ENCODE results near the gene ZNF740.

Gene ZNF740

GRCh38 chr12:53180220-53180930 lies at the start of gene ZNF740, which contains the start of gene CSAD:
Gene ZNF740 (plus strand): TSS chr12:53180722. CDS start chr12:53181984, 1,262 bp downstream.
Gene CSAD (minus strand): TSS chr12:53180925. CDS start chr12:53173470, 7,455 bp downstream.
- no peak for TF ChIP-seq CTCF (IDR thresholded peaks at IDR 0.05; ENCODE audit: low read depth, low read length, missing control alignments)
- DNase-seq (ENCODE audit: extremely low read depth, low read depth), result peak; percentile 87
- peak within 1 kb of the TSS; percentile 73 for H3K4me3 ChIP-seq (replicated peaks; ENCODE audit: low read depth, low read length)

GRCh38 chr12:53131844-53132243 lies 48.7 kb upstream of the ZNF740 start:
- H3K4me3 ChIP-seq (replicated peaks; ENCODE audit: low read depth, low read length), result no peak overlapping the region
- no peak for DNase-seq (ENCODE audit: extremely low read depth, low read depth)
- no peak for TF ChIP-seq CTCF (IDR thresholded peaks at IDR 0.05; ENCODE audit: low read depth, low read length, missing control alignments)

- no peak for TF ChIP-seq CTCF (IDR thresholded peaks at IDR 0.05; ENCODE audit: low read depth, low read length, missing control alignments)
- DNase-seq (ENCODE audit: extremely low read depth, low read depth), result no peak
- H3K4me3 ChIP-seq (replicated peaks; ENCODE audit: low read depth, low read length), result no peak overlapping the region
Measured at GRCh38 chr12:53133722-53134121, 46.8 kb upstream of the ZNF740 start.

GRCh38 chr12:53143355-53143754 lies 37.2 kb upstream of the ZNF740 start:
- no peak overlapping the region for H3K4me3 ChIP-seq (replicated peaks; ENCODE audit: low read depth, low read length)
- TF ChIP-seq CTCF (IDR thresholded peaks at IDR 0.05; ENCODE audit: low read depth, low read length, missing control alignments), result no peak
- no peak for DNase-seq (ENCODE audit: extremely low read depth, low read depth)

- no peak overlapping the region for H3K4me3 ChIP-seq (replicated peaks; ENCODE audit: low read depth, low read length)
- DNase-seq (ENCODE audit: extremely low read depth, low read depth), result no peak
- TF ChIP-seq CTCF (IDR thresholded peaks at IDR 0.05; ENCODE audit: low read depth, low read length, missing control alignments), result no peak
Measured at GRCh38 chr12:53145383-53146260, 34.9 kb upstream of the ZNF740 start.

GRCh38 chr12:53147181-53147580 lies 33.3 kb upstream of the ZNF740 start:
- no peak overlapping the region for H3K4me3 ChIP-seq (replicated peaks; ENCODE audit: low read depth, low read length)
- DNase-seq (ENCODE audit: extremely low read depth, low read depth), result no peak
- no peak for TF ChIP-seq CTCF (IDR thresholded peaks at IDR 0.05; ENCODE audit: low read depth, low read length, missing control alignments)
